Measurements from ENCODE around the gene FAM193A.

- no peak for TF ChIP-seq EZH2 (IDR thresholded peaks at IDR 0.05; ENCODE audit: low read depth, unreplicated experiment)
- TF ChIP-seq POLR2AphosphoS5 (IDR thresholded peaks at IDR 0.05; ENCODE audit: low read depth) = no peak
- no peak for TF ChIP-seq CTCF (conservative IDR thresholded peaks at IDR 0.05; ENCODE audit: low read depth in 2 of 2)
- TF ChIP-seq EZH2phosphoT487 (IDR thresholded peaks at IDR 0.05; ENCODE audit: unreplicated experiment) = no peak
- TF ChIP-seq ZNF331 (CRISPR knock-in tag; IDR thresholded peaks at IDR 0.05; ENCODE audit: low read depth) = no peak
- TF ChIP-seq REST (IDR thresholded peaks at IDR 0.05; ENCODE audit: unreplicated experiment) = no peak
- TF ChIP-seq ETS1 (IDR thresholded peaks at IDR 0.05) = no peak
- no peak for TF ChIP-seq CREB1 (CRISPR knock-in tag; IDR thresholded peaks at IDR 0.05; ENCODE audit: low read depth)
- TF ChIP-seq ZNF114 (CRISPR knock-in tag; IDR thresholded peaks at IDR 0.05) = no peak
Measured at GRCh38 chr4:2691952-2692435, 155.5 kb downstream of the FAM193A start.
